Measurements from ENCODE around the gene ADGRA3. TPM values are rescaled to one million over a fixed set of nuclear protein-coding genes. Genes with fewer than 3 reads are reported as not detected.

Gene ADGRA3
- total and polyA plus RNA-seq, 8 donors, result 13.4 to 27.4 (median 17.6) TPM

- H3K27me3 ChIP-seq, result no peaks in the 10 kb centered on the region
- 62 to 68% methylated on average over 4 of the region's 4 CpGs for WGBS, 2 donors
- no peaks in the 10 kb centered on the region for H3K9me3 ChIP-seq
- peaks cover 0 to 3% (median 0%) of the 10 kb centered on the region in 3 donors for H3K36me3 ChIP-seq
- no peak for ATAC-seq
- no peak for DNase-seq
- TF ChIP-seq CTCF (IDR thresholded peaks at IDR 0.05), result no peak
- no peaks in the 10 kb centered on the region for H3K4me1 ChIP-seq
- intact Hi-C loops (cut with DNase I), result loop anchor here in 1 of 3 donors (10.0 kb wide), 1 partner anchor 197 kb away; no protein-coding TSS in a partner anchor
- H3K27ac ChIP-seq, result no peak overlapping the region
- H3K4me3 ChIP-seq, result no peak overlapping the region
- no peak for FAIRE-seq
Measured at GRCh38 chr4:22417408-22417807, 98.5 kb downstream of the ADGRA3 start.

- H3K4me1 ChIP-seq, result no peaks in the 10 kb centered on the region
- no peak for ATAC-seq
- H3K36me3 ChIP-seq, result peaks cover 0 to 3% (median 0%) of the 10 kb centered on the region in 3 donors
- H3K27ac ChIP-seq, result no peak overlapping the region
- intact Hi-C loops (cut with DNase I), result loop anchor here in 1 of 3 donors (10.0 kb wide), 1 partner anchor 198 kb away; no protein-coding TSS in a partner anchor
- no peaks in the 10 kb centered on the region for H3K9me3 ChIP-seq
- H3K4me3 ChIP-seq, result no peak overlapping the region
- 43 to 44% methylated on average over 3 of the region's 3 CpGs for WGBS, 2 donors
- no peaks in the 10 kb centered on the region for H3K27me3 ChIP-seq
- DNase-seq, result no peak
- no peak for FAIRE-seq
- TF ChIP-seq CTCF (IDR thresholded peaks at IDR 0.05), result no peak
Measured at GRCh38 chr4:22416403-22416802, 99.5 kb downstream of the ADGRA3 start.

GRCh38 chr4:22414833-22415232 lies 101.0 kb downstream of the ADGRA3 start:
- WGBS, 2 donors, result 59 to 70% methylated on average over 2 of the region's 2 CpGs
- Histone ChIP-seq H3K4me1 (no peaks in the 10 kb centered on the region), H3K9me3 (no peaks in the 10 kb centered on the region), H3K4me3 (no peak overlapping the region), H3K27ac (no peak overlapping the region), H3K27me3 (no peaks in the 10 kb centered on the region), H3K36me3 (no peaks in the 10 kb centered on the region)
- ATAC-seq (no peak), FAIRE-seq (no peak), DNase-seq (no peak)
- intact Hi-C loops (cut with DNase I), result loop anchor here in 1 of 3 donors (10.0 kb wide), 1 partner anchor 200 kb away; no protein-coding TSS in a partner anchor
- TF ChIP-seq CTCF (IDR thresholded peaks at IDR 0.05), result no peak

- DNase-seq (no peak), FAIRE-seq (no peak), ATAC-seq (no peak)
- intact Hi-C loops (cut with DNase I), result loop anchor here in 1 of 3 donors (10.0 kb wide), 1 partner anchor 201 kb away; no protein-coding TSS in a partner anchor
- WGBS, 2 donors, result 75 to 82% methylated on average over 4 of the region's 4 CpGs
- no peaks in the 10 kb centered on the region for H3K36me3 ChIP-seq
- no peaks in the 10 kb centered on the region for H3K9me3 ChIP-seq
- H3K27me3 ChIP-seq, result no peaks in the 10 kb centered on the region
- TF ChIP-seq CTCF (IDR thresholded peaks at IDR 0.05), result no peak
- H3K27ac ChIP-seq, result no peak overlapping the region
- H3K4me3 ChIP-seq, result no peak overlapping the region
- no peaks in the 10 kb centered on the region for H3K4me1 ChIP-seq
Measured at GRCh38 chr4:22413471-22413870, 102.4 kb downstream of the ADGRA3 start.

- Histone ChIP-seq H3K4me1 (no peaks in the 10 kb centered on the region), H3K4me3 (no peak overlapping the region), H3K9me3 (no peaks in the 10 kb centered on the region), H3K27me3 (no peaks in the 10 kb centered on the region), H3K36me3 (no peaks in the 10 kb centered on the region), H3K27ac (no peak overlapping the region)
- peak; percentile 47 for FAIRE-seq
- DNase-seq, result no peak
- no peak for TF ChIP-seq CTCF (IDR thresholded peaks at IDR 0.05)
- no peak for ATAC-seq
- intact Hi-C loops (cut with DNase I), result loop anchor here in 1 of 3 donors (10.0 kb wide), 1 partner anchor 203 kb away; no protein-coding TSS in a partner anchor
- WGBS, 2 donors, result 85 to 87% methylated on average over 3 of the region's 3 CpGs
Measured at GRCh38 chr4:22412013-22412412, 103.9 kb downstream of the ADGRA3 start.

Data from pancreas (tissue), 10 donors.